ENCODE data around the gene CSTA. TPM values are rescaled to one million over a fixed set of nuclear protein-coding genes. Genes with fewer than 3 reads are reported as not detected.
"Not testable (repeated sequence)": the region's sequence is repeated elsewhere in the genome, so short reads cannot be mapped to it uniquely, and the experiment has no call there.

CSTA gene
- total RNA-seq, 1 experiment from 2014 or later = not detected

GRCh38 chr3:122364490-122364889 lies 39.4 kb downstream of the CSTA start:
- H2AFZ ChIP-seq (ENCODE audit: low read length) = no peak overlapping the region
- peaks cover 58% of the 10 kb centered on the region for H3K36me3 ChIP-seq (ENCODE audit: low read depth, low read length)
- ATAC-seq = no peak
- CTCF ChIA-PET = no interaction called here
- H3K9ac ChIP-seq (ENCODE audit: low read length) = no peak overlapping the region
- BruUV-seq (replicated peaks) = no TSS peak
- no peak for DNase-seq
- no peak for TF ChIP-seq EZH2phosphoT487 (IDR thresholded peaks at IDR 0.05; ENCODE audit: borderline replicate concordance, low read length)
- TF ChIP-seq EZH2 (IDR thresholded peaks at IDR 0.05; ENCODE audit: low read length, unreplicated experiment) = no peak
- TF ChIP-seq CTCF (conservative IDR thresholded peaks at IDR 0.05; ENCODE audit: low read depth, low read length) = no peak
- no peaks in the 10 kb centered on the region for H4K20me1 ChIP-seq (ENCODE audit: low read length)
- H3K79me2 ChIP-seq (ENCODE audit: low read length) = peaks cover 20% of the 10 kb centered on the region
- POLR2A ChIA-PET (ENCODE audit: unreplicated experiment) = no interaction called here
- no peak overlapping the region for H3K4me3 ChIP-seq (ENCODE audit: low read length)
- peaks cover 3% of the 10 kb centered on the region for H3F3A ChIP-seq (ENCODE audit: low read length, unreplicated experiment)
- no peaks in the 10 kb centered on the region for H3K27me3 ChIP-seq (ENCODE audit: low read length)
- peaks cover 30% of the 10 kb centered on the region for H3K4me1 ChIP-seq (ENCODE audit: insufficient read depth, low read length)
- no peaks in the 10 kb centered on the region for H3K9me2 ChIP-seq (replicated peaks; ENCODE audit: low read length)
- intact Hi-C loops (cut with micrococcal nuclease) = no loop called here
- H3K4me2 ChIP-seq (ENCODE audit: low read length) = no peak overlapping the region
- H3K27ac ChIP-seq (ENCODE audit: low read length) = 0 out of 2 replicates have a peak overlapping the region, but pooled peaks have one; percentile 91
- H3K9me3 ChIP-seq (ENCODE audit: low read length) = no peaks in the 10 kb centered on the region

DNA sequence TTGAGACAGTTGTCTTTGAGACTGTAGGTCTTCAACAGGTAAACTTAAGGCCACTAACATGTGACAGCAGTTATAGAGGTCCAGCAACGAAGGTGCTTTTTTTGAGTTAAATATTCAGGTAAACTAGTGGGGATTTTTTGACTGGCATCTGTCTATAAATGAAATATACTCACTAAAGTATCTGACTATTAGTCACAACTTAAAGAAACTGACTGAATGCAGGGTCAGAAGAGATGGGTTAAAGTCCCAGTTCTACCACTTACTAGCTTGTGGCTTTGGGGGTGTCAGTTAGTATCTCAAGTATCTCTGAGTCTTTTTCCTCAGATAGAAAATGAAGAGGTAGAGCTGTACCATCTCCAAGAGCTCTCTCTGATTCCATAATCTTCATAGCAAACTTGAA lies 40.0 kb downstream of the CSTA start:
- no peaks in the 10 kb centered on the region for H3K9me2 ChIP-seq (replicated peaks; ENCODE audit: low read length)
- no peaks in the 10 kb centered on the region for H4K20me1 ChIP-seq (ENCODE audit: low read length)
- peaks cover 3% of the 10 kb centered on the region for H3F3A ChIP-seq (ENCODE audit: low read length, unreplicated experiment)
- TSS peak; percentile 30 for BruUV-seq (replicated peaks)
- no peak for DNase-seq
- ChIA-PET CTCF (interaction anchor here (0.6 to 1.7 kb wide), 2 partner anchors 59 to 130 kb away, joined by 7 to 10 read pairs; no protein-coding TSS in a partner anchor), POLR2A (ENCODE audit: unreplicated experiment) (no interaction called here)
- peaks cover 30% of the 10 kb centered on the region for H3K4me1 ChIP-seq (ENCODE audit: insufficient read depth, low read length)
- intact Hi-C loops (cut with micrococcal nuclease) = loop anchor here (1.0 kb wide), 1 partner anchor 19 kb away; the partner anchor contains the start of gene FAM162A
- peak; percentile 2; the same call in 1 of the 2 replicates for ATAC-seq
- peaks cover 20% of the 10 kb centered on the region for H3K79me2 ChIP-seq (ENCODE audit: low read length)
- no peak overlapping the region for H2AFZ ChIP-seq (ENCODE audit: low read length)
- no peaks in the 10 kb centered on the region for H3K27me3 ChIP-seq (ENCODE audit: low read length)
- H3K36me3 ChIP-seq (ENCODE audit: low read depth, low read length) = peaks cover 55% of the 10 kb centered on the region
- TF ChIP-seq EZH2 (IDR thresholded peaks at IDR 0.05; ENCODE audit: low read length, unreplicated experiment) (no peak), EZH2phosphoT487 (IDR thresholded peaks at IDR 0.05; ENCODE audit: borderline replicate concordance, low read length) (no peak)
- peak overlapping the region; percentile 13 for H3K4me3 ChIP-seq (ENCODE audit: low read length)
- H3K9ac ChIP-seq (ENCODE audit: low read length) = peak overlapping the region; percentile 9; the same call in 1 of the 2 replicates
- H3K9me3 ChIP-seq (ENCODE audit: low read length) = no peaks in the 10 kb centered on the region
- peak overlapping the region; percentile 91 for H3K27ac ChIP-seq (ENCODE audit: low read length)
- H3K4me2 ChIP-seq (ENCODE audit: low read length) = peak overlapping the region; percentile 52

GRCh38 chr3:122365582-122366378 lies 40.7 kb downstream of the CSTA start:
- H3F3A ChIP-seq (ENCODE audit: low read length, unreplicated experiment); H3K27me3 ChIP-seq (ENCODE audit: low read length); H2AFZ ChIP-seq (ENCODE audit: low read length); H3K9me2 ChIP-seq (replicated peaks; ENCODE audit: low read length); H3K9me3 ChIP-seq (ENCODE audit: low read length); H4K20me1 ChIP-seq (ENCODE audit: low read length): not testable (repeated sequence)
- Histone ChIP-seq H3K9ac (ENCODE audit: low read length) (peak overlapping the region; percentile 60), H3K36me3 (ENCODE audit: low read depth, low read length) (peaks cover 58% of the 10 kb centered on the region), H3K4me3 (ENCODE audit: low read length) (peak overlapping the region; percentile 25; the same call in 1 of the 2 replicates), H3K27ac (ENCODE audit: low read length) (peak overlapping the region; percentile 91), H3K4me2 (ENCODE audit: low read length) (peak overlapping the region; percentile 52), H3K79me2 (ENCODE audit: low read length) (peaks cover 20% of the 10 kb centered on the region), H3K4me1 (ENCODE audit: insufficient read depth, low read length) (peaks cover 31% of the 10 kb centered on the region)
- BruUV-seq (replicated peaks) = TSS peak; percentile 74
- CTCF ChIA-PET = interaction anchor here (0.6 to 1.7 kb wide), 2 partner anchors 60 to 130 kb away, joined by 7 to 10 read pairs; no protein-coding TSS in a partner anchor
- POLR2A ChIA-PET (ENCODE audit: unreplicated experiment) = interaction anchor here (0.6 kb wide), 1 partner anchor 18 kb away, joined by 4 read pairs; the partner anchor contains the start of gene FAM162A
- DNase-seq (peak; percentile 97), ATAC-seq (peak; percentile 95)
- intact Hi-C loops (cut with micrococcal nuclease) = loop anchor here (1.0 kb wide), 1 partner anchor 19 kb away; the partner anchor contains the start of gene FAM162A

All from PC-3 (cell line).